Endometrial microvascular endothelial cells (primary cell): ENCODE data around the gene RFNG. TPM values are rescaled to one million over a fixed set of nuclear protein-coding genes. Genes with fewer than 3 reads are reported as not detected.

ENCODE experiments used
- in situ Hi-C: cut with HindIII; loops from 2 replicates; pipeline ENCODE4 v1.10.0; 2017; ENCODE audit warnings: low sequenced_read_pairs, low pct_unique_long_range_greater_than_20kb; ENCODE audit errors: inconsistent ontology term
- total RNA-seq: library from RNA; depleted of rRNA; stranded (reverse); fragments of >200 nt; gene quantifications from one replicate; pipeline ENCODE4 v1.2.3, GENCODE V29; 2015; ENCODE audit errors: inconsistent ontology term

The RFNG gene
- total RNA-seq, 1 donor from 2014 or later: 36.0 TPM

DNA sequence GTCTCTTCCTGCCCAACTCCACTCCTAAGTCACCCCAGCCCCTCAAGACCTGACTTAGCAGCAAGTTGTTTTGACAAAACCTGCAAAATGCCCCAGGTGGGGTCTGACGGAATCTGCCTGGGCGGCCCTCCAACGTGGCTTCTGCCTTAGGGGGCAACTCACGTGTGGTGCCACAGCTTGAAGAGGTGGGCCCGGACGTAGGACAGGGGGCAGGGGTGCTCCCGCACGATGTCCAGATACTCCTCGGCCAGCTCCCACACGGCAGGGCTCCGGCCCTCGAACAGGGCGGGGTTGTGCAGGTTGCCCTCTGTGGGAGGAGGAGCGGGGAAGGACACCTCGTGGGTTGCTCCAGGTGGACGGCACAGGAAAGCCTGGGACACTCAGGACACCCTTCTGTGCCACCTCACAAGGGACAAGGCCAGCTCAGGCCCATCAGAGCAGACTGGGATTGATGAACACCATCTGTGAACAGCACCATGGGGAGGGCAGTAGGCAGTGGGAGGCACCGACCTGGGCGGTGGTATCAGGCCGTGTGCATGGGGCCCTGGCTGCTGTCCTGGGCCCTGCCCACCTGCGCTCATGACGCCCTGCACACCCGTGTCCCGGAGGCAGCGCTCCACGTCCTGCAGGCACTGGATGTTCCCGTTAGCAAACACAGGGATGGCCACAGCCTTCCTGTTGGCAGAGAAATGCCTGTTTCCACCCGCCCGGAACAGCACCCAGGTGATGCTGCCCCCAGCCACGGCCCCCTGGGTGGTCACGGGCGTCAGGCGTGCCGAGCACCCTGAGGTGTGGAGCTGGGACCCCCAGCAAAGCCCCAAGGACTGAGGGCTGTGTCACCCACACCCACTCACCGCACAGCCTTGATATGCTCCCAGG is 9.7 kb upstream of the RFNG start:
- in situ Hi-C loops: no loop called here

- in situ Hi-C loops: no loop called here
These were observed 9.0 kb upstream of the RFNG start for GRCh38 chr17:82060614-82061013.

DNA sequence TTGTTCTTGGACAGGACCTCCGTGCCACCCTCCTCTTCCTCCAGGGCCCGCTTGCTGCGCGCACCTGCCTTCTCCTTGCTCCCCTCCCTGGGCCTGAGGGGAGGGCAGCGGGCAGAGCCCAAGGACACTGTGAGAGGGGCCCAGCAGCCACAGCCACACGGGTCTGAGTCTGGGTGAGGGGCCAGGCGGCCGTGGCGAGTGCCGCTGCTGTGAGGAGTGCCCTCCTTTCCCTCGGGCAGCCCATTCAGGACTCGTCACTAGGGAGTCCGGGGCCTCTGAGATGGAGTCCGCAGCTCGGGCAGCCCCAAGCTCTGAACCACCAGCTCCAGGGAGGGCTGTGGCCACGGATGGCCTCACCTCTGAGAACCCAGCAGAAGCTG is 8.4 kb upstream of the RFNG start:
- in situ Hi-C loops: no loop called here

DNA sequence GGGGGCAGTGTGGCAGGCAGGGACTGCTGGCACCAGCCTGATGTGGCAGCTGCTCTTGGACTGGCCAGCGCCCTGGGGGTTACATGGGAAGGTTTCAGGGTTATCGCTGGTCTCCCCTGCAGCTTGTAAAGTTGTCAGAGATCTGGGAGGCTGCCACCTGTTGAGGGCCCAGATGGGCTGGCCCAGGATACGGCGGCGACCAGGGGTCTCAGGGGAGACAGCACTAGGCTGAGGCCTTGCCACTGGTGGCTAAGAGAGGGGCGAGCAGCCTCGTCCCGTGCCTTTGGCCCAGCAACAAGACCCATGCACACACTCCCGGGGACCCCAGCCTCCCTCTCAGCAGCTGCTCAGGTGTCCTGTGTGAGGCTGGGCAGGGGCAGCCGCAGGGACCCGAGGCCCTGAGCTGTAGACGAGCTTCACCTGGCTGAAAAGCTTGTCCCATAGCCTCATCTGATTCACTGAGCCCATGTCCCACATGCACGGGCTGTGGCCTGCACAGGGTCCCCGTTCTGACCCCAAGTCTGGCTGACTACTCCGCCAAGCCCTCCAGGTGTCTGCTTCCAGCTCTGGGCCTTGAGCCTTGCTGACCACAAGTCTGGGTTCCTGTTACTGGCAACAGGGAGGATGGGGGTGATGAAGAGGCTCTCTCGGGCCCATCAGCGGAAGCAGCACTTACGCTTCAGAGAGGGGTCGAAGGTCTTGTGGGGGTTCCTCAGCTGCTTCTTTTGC is 7.8 kb upstream of the RFNG start:
- in situ Hi-C loops: no loop called here

DNA sequence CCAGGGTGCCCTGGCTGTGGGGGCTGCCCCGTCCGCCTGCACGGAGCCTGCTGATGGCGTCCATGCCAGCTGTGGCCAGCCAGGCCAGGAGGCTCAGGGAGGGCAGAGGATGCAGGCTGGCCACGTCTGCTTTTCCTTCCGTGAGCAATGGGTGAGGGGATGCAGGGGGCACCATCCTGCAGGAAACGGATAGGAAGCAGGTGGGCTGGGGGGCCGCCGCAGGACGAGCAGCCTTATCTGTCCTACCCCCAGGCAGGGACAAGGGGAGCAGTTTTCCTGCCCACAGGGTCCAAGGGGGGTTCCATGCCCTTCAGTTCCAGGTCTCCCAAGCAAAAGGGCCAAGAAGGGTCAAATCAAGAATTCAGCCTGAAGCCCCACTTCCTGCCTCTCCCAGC is 7.2 kb upstream of the RFNG start:
- in situ Hi-C loops: no loop called here

GRCh38 chr17:82058230-82058854 is 6.7 kb upstream of the RFNG start:
- in situ Hi-C loops: no loop called here

DNA sequence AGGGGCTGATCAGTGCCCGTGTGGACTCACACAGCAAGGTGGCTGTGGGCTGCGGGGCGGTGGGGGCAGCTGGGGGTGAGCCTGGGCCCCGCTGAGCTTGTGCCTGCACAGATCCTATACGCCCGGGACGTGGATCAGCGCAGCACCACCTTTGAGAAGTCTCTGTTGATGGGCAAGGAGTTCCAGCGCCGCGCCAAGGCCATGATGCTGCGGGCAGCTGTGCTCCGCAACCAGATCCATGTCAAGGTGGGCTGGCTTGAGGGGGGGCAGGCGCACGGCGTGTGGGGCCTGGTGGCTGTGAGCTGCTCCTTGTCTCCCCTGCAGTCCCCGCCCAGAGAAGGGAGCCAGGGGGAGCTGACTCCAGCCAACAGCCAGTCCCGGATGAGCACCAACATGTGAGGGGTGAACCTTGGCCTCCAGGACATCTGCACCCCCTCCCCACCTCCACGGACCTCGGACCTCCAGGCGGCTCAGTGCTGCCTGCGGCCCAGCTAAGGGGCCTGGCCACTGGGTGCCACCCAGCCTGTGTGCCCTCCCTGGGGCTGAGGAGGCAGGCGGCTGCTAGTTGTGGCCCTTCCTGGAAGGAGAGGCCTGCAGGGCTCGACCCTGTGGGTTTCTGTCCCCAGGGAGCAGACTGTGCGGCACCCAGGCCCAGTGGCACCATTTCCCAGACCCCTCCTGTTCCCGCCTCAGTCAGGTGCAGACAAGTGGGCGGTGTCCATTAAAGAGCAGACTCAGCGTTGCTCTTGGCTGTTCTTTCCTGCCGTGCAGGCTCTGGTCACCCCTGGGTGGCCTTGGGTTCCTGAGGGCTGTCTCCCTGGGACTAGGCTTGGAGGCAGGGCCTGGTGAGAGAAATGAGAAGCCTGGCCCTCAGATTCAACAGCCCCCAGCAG is 5.4 kb upstream of the RFNG start:
- in situ Hi-C loops: no loop called here

DNA sequence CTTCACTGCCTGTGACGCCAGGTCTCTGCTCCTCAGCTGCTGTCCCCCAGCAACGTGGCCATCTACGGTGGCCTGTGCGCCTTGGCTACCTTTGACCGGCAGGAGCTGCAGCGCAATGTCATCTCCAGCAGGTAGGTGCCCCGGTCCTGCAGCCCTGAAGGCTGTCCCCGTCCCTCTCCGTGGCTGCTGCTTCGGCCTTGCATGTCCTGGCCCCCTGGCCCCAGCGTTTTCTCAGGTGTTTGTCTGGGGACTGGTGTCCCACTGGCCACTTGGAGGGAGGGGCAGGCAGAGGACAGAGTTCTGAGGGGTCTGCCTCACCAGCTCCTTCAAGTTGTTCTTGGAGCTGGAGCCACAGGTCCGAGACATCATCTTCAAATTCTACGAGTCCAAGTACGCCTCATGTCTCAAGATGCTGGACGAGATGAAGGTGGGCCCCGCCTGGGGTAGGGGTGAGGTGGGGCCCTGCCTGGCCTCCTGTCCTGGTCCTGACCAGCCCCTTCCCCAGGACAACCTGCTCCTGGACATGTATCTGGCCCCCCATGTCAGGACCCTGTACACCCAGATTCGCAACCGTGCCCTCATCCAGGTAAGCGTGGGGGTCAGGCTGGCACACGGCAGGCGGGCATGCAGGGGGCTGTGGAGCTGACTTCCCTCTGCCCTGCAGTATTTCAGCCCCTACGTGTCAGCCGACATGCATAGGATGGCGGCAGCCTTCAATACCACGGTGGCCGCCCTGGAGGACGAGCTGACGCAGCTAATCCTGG is 4.5 kb upstream of the RFNG start:
- in situ Hi-C loops: no loop called here

DNA sequence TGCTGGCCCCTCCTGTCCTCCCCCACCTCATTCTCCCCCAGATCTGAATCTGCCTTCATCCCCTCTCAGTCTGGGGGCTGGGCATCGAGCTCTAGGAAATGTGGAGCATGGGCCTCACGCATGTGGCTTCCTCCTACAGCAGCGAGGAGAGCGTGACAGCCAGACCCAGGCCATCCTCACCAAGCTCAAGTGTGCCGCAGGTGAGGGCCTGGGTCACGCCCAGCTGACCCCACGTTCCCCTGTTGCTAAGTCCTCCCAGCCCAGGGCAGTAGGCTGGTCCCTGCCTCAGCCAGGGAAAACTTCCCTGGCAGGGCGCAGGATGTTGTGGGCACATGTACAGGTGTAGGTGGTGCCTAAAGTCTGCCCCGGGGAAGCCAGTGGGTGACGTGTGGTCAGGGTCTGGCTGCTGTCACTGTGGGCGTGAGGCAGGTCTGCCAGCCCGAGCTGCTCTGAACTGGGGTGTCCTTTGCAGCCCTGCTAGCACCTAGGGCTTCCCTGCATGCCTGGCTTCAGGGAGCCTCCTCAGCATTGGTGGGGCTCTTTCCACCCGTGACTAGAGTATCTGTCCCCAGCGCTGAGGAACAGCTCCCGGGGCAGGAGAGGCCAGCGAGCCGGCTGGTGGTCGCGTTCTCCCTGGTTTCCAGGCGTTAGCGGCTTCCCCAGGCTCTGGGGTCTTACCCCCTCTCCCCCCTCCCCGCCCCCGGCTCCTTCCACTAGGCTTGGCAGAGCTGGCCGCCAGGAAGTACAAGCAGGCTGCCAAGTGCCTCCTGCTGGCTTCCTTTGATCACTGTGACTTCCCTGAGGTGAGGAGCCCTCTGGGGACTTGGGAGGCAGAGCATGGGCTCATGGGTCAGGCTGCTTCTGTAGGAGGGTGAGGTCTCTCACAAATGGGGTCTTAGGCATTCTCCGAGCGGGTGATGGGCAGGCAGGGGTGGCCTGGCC is 3.7 kb upstream of the RFNG start:
- in situ Hi-C loops: no loop called here

- in situ Hi-C loops: no loop called here
These were observed 2.9 kb upstream of the RFNG start for GRCh38 chr17:82054351-82055022.

- in situ Hi-C loops: no loop called here
These were observed 2.1 kb upstream of the RFNG start for GRCh38 chr17:82053556-82054263.

DNA sequence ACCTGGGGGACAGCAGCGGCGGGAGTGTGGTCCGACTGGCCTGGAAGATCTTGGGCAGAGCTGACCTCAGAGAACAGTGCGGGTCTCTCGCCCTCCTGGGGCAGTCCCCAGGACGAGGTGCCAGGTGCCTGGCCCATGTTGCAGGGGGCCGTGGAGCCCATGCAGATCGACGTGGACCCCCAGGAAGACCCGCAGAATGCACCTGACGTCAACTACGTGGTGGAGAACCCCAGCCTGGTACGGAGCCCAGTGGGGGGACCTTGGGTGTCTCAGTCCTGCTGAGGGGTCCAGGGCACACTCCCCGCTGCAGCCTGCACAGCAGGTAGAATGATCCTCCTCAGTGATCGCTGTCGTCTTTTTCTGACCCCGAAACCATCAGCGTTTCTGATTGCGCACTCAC is 1.5 kb upstream of the RFNG start:
- in situ Hi-C loops: no loop called here

DNA sequence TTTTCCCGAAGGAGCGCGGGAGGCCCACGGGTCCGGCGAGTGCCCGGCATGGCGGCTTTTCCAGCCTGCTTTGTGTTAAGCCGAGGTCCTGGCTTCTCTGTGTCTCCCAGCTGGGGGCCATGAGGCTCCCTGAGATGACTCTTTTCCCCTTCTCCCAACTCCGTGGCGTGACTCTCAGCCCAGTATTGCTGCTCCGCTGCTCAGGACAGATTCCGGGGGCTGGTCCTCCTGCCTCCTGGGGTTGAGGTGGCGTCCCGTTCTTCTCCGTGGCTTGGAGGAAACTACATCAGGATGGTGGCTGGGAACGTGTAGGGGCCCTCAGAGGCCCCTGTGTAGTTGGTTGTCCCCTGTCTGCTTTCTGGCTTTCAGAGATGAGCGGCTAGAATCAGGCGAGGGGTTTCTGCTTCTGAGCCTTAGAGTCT is 1.0 kb upstream of the RFNG start:
- in situ Hi-C loops: no loop called here

DNA sequence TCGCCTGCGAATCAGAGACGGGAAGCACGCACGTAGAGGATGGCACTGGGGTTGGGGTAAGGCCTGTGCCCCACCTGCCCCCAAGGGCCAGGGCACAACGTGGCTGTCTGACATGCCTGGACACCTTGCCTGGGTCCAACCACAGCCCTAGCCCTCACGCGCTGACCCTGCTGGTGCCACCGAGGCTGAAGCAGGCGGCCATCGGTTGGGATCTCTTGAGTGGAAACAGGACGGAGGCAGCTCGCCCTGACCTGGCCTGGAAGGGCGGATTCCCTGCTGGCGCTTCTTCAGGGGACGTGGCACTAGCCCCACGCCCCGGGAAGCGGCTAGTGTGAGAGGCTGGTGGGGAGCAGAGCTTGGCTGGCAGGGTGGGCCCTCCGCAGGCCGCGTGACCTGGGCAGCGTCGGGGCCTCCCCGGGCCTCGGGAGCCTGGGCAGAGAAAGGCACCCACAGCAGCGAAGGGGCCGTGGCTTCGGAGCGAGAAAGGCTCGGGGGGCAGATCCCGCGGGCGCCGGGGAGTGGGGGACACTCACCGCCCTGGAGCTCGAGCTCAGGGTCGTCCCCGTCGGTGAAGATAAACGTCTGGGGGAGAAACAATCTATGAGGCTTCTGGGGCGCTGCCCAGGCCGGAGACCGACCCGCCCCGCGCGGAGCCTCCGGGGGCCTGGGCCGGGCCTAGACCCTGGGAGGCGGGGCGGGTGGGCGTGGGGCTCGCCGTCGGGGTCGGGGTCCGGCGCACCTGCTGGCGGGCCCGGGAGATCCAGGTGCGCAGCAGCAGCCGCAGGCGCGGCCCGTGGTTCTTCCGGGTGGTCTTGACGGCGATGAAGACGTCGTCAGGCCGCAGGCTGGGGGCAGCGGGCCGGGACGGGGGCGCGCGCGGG is 610 bp downstream of the RFNG start:
- in situ Hi-C loops: no loop called here

DNA sequence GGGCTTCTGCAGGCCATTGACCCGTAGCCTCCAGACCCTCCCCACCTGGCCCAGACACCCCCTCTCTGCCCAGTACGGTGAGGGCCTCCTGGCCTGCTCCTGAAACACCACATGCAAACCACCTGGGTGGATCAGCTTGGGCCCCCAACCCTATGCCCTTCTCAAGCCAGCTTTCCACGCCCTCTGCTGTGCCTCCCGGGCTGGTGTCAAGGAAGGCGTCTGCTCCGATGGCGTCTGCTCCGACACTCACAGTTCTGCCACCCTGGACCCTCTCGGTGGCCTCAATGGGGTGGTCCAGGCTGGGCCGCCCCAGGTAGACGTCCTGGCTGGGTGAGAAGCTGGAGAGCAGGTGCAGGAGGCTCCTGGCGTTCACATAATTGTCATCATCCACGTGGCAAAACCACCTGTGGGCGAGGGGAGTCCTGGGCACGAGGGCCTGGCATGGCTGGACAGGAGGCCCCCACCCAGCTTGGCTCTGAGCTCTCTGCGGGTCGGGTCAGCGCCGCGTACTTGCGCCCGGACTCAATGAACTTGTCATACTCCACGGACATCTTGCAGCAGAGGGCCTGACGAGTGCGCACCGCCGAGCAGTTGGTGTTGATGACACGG is 1.4 kb downstream of the RFNG start:
- in situ Hi-C loops: no loop called here
